ENCODE data around the gene LSAMP. TPM values are rescaled to one million over a fixed set of nuclear protein-coding genes. Genes with fewer than 3 reads are reported as not detected.

Gene LSAMP
- polyA plus RNA-seq, 2 of the 4 experiments (the other 2 are of a cell fraction): 0.12 to 0.53 TPM

DNA sequence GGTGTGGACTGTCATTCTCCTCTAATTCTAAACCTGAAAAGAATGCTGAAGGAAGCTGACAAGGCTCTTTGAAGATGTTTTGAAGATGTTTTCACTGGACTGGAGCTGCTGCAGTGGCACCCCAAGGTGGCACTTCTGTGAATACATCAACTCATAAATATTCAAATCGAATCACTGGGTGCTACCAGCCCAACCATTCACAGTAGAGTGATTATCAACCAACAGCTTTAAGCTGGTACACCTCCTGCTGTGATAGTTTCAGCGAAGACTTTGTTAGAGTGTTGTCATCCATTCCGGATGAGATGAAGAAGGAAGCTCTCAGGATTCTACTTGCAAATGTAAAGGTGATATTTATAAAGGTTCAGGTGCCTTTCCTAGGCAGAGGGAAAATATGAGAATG lies 106.6 kb downstream of the LSAMP start (continued):
- TF ChIP-seq KDM5A (IDR thresholded peaks at IDR 0.05) (no peak), RFX5 (IDR thresholded peaks at IDR 0.05) (no peak), FOSB (CRISPR knock-in tag; IDR thresholded peaks at IDR 0.05) (no peak), CEBPB (IDR thresholded peaks at IDR 0.05) (no peak), RARB (CRISPR knock-in tag; IDR thresholded peaks at IDR 0.05) (no peak)

- H3K4me2 ChIP-seq: no peak overlapping the region
- ATAC-seq (no peak), DNase-seq (ENCODE audit: low read depth in 1 of 2, low spot score in 1 of 2) (no peak), FAIRE-seq (no peak)
- H3K4me1 ChIP-seq: no peaks in the 10 kb centered on the region
- no peak overlapping the region for H3K27ac ChIP-seq
- no peak for TF ChIP-seq RCOR1 (IDR thresholded peaks at IDR 0.05; ENCODE audit: low read depth, low read length)
- TF ChIP-seq, protein P1, sequence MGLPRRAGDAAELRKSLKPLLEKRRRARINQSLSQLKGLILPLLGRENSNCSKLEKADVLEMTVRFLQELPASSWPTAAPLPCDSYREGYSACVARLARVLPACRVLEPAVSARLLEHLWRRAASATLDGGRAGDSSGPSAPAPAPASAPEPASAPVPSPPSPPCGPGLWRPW (IDR thresholded peaks at IDR 0.05): no peak
- POLR2A ChIA-PET: no interaction called here
- H3K9me3 ChIP-seq: no peaks in the 10 kb centered on the region
- H3K4me3 ChIP-seq: no peak overlapping the region
- 5% methylated on average over 1 of the region's 1 CpG for WGBS (ENCODE audit: missing lambda C conversion rate)
- CTCF ChIA-PET: no interaction called here
Measured at GRCh38 chr3:116337229-116337628, 108.1 kb downstream of the LSAMP start.

GRCh38 chr3:116331380-116331779 lies 113.9 kb downstream of the LSAMP start:
- no peak for DNase-seq (ENCODE audit: low read depth in 1 of 2, low spot score in 1 of 2)
- Histone ChIP-seq H3K4me3 (no peak overlapping the region), H3K9me3 (no peaks in the 10 kb centered on the region), H3K4me1 (no peaks in the 10 kb centered on the region), H3K27ac (no peak overlapping the region), H3K4me2 (no peak overlapping the region)
- 0% methylated on average over 1 of the region's 1 CpG for WGBS (ENCODE audit: missing lambda C conversion rate)
- ChIA-PET CTCF (no interaction called here), POLR2A (no interaction called here)
- ATAC-seq: no peak
- no peak for FAIRE-seq
- TF ChIP-seq, protein P2, sequence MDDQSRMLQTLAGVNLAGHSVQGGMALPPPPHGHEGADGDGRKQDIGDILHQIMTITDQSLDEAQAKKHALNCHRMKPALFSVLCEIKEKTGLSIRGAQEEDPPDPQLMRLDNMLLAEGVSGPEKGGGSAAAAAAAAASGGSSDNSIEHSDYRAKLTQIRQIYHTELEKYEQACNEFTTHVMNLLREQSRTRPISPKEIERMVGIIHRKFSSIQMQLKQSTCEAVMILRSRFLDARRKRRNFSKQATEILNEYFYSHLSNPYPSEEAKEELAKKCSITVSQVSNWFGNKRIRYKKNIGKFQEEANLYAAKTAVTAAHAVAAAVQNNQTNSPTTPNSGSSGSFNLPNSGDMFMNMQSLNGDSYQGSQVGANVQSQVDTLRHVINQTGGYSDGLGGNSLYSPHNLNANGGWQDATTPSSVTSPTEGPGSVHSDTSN (IDR thresholded peaks at IDR 0.05): no peak
- TF ChIP-seq, protein P3, sequence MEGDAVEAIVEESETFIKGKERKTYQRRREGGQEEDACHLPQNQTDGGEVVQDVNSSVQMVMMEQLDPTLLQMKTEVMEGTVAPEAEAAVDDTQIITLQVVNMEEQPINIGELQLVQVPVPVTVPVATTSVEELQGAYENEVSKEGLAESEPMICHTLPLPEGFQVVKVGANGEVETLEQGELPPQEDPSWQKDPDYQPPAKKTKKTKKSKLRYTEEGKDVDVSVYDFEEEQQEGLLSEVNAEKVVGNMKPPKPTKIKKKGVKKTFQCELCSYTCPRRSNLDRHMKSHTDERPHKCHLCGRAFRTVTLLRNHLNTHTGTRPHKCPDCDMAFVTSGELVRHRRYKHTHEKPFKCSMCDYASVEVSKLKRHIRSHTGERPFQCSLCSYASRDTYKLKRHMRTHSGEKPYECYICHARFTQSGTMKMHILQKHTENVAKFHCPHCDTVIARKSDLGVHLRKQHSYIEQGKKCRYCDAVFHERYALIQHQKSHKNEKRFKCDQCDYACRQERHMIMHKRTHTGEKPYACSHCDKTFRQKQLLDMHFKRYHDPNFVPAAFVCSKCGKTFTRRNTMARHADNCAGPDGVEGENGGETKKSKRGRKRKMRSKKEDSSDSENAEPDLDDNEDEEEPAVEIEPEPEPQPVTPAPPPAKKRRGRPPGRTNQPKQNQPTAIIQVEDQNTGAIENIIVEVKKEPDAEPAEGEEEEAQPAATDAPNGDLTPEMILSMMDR (IDR thresholded peaks at IDR 0.05): no peak
- TF ChIP-seq, protein P4, sequence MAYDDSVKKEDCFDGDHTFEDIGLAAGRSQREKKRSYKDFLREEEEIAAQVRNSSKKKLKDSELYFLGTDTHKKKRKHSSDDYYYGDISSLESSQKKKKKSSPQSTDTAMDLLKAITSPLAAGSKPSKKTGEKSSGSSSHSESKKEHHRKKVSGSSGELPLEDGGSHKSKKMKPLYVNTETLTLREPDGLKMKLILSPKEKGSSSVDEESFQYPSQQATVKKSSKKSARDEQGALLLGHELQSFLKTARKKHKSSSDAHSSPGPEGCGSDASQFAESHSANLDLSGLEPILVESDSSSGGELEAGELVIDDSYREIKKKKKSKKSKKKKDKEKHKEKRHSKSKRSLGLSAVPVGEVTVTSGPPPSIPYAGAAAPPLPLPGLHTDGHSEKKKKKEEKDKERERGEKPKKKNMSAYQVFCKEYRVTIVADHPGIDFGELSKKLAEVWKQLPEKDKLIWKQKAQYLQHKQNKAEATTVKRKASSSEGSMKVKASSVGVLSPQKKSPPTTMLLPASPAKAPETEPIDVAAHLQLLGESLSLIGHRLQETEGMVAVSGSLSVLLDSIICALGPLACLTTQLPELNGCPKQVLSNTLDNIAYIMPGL (CRISPR knock-in tag; IDR thresholded peaks at IDR 0.05; ENCODE audit: borderline replicate concordance): no peak
- no peak for TF ChIP-seq POLR2AphosphoS2 (conservative IDR thresholded peaks at IDR 0.05; ENCODE audit: low read length)
- no peak for TF ChIP-seq RFX5 (IDR thresholded peaks at IDR 0.05)
- TF ChIP-seq JUNB (IDR thresholded peaks at IDR 0.05): no peak
- TF ChIP-seq FOSL2 (IDR thresholded peaks at IDR 0.05): no peak
- no peak for TF ChIP-seq FOSL2 (CRISPR knock-in tag; IDR thresholded peaks at IDR 0.05)
- TF ChIP-seq MAFK (IDR thresholded peaks at IDR 0.05; ENCODE audit: partially characterized antibody): no peak
- no peak for TF ChIP-seq CHD4 (IDR thresholded peaks at IDR 0.05; ENCODE audit: borderline replicate concordance)
- no peak for TF ChIP-seq HDAC2 (IDR thresholded peaks at IDR 0.05)
- no peak for TF ChIP-seq RNF2 (IDR thresholded peaks at IDR 0.05; ENCODE audit: borderline replicate concordance, low read depth)
- TF ChIP-seq CEBPB (IDR thresholded peaks at IDR 0.05): no peak
- no peak for TF ChIP-seq FOSB (CRISPR knock-in tag; IDR thresholded peaks at IDR 0.05)
- no peak for TF ChIP-seq KDM1A (IDR thresholded peaks at IDR 0.05; ENCODE audit: low read depth)
- no peak for TF ChIP-seq RARB (CRISPR knock-in tag; IDR thresholded peaks at IDR 0.05)
